ENCODE results near the gene KIF3C.
A peak's percentile ranks its signal among the peaks of the same experiment; 100 is the strongest.

- no peak for TF ChIP-seq CTCF (IDR thresholded peaks at IDR 0.05)
- peak; percentile 35 to 45 for TF ChIP-seq POLR2AphosphoS5 (IDR thresholded peaks at IDR 0.05)
- no peak for TF ChIP-seq POLR2A (IDR thresholded peaks at IDR 0.05; ENCODE audit: low read depth)
Measured at GRCh38 chr2:25960920-25961319, 21.4 kb downstream of the KIF3C start.
